DMS 273 treated with DMSO at 0.1 percent for 48 hours (cell line): ENCODE data around the gene HNRNPM.
"Not testable (repeated sequence)": the region's sequence is repeated elsewhere in the genome, so short reads cannot be mapped to it uniquely, and the experiment has no call there.

Source experiments
- DNase-seq: peaks from one replicate; lab custom pipeline; 2025; lab: John Stamatoyannopoulos, UW

Gene HNRNPM, protein sequence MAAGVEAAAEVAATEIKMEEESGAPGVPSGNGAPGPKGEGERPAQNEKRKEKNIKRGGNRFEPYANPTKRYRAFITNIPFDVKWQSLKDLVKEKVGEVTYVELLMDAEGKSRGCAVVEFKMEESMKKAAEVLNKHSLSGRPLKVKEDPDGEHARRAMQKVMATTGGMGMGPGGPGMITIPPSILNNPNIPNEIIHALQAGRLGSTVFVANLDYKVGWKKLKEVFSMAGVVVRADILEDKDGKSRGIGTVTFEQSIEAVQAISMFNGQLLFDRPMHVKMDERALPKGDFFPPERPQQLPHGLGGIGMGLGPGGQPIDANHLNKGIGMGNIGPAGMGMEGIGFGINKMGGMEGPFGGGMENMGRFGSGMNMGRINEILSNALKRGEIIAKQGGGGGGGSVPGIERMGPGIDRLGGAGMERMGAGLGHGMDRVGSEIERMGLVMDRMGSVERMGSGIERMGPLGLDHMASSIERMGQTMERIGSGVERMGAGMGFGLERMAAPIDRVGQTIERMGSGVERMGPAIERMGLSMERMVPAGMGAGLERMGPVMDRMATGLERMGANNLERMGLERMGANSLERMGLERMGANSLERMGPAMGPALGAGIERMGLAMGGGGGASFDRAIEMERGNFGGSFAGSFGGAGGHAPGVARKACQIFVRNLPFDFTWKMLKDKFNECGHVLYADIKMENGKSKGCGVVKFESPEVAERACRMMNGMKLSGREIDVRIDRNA

DNA sequence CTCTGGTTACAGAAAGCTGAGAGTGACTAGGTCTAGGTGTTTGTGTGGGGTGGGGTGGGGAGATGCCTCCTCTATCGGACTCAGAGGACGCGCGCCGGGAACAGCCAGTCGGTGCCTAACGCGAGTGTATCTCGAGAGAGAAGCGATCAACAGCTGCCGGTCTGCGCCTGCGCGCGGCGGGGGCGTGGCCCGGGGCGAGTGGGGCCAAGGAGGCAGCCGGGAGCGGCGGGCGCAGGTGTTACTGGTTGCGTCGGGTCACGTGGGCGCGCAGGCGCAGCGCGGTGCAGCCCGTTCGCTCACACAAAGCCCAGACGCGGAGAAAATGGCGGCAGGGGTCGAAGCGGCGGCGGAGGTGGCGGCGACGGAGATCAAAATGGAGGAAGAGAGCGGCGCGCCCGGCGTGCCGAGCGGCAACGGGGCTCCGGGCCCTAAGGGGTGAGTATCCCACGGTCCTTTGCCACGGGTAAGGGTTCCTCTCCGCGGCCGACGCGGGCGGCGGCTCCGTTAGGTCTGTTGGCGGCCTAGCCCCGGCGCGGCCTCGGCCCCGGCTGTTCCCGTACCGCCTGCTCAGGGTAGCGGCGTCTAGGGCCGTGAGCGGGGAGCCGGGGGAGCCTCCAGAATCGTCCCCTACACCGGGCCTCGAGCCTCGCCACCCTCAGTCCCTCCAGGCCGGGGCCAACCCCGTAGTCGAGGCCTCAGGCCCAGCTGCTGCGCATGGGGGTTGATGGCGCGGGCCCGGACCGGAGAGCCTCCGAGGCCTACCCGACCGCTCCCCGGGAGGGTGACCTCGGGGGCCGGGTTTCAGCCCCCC lies at the start of gene HNRNPM:
Gene HNRNPM, plus strand, starts transcription at position 299 of the 811 bp plus-strand sequence. Its CDS starts 24 bp downstream, at position 323.
- peak; percentile 97 for DNase-seq

DNA sequence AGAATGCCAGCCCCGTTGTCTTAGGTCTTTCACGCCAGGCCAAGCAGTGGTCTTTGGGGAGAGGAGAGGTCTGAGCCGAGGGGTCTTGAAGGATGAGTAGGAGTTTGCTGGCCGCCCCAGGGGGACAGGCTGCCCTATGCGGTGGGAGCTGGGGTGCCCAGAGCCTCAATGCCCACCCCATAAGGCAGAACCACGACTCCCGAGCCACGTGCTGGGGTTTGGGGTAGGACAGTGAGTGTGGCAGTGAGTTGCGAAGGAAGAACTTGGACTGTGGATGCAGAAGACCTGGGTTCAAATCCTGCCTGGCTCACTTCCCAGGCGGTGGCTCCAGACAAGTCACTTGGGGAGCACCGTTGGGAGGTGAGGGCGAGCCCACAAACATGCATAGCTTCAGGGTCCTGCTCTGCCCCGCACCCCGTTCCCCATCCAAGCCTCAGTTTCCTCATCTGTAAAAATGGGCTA lies 49.1 kb upstream of the HNRNPM start:
- no peak for DNase-seq

- no peak for DNase-seq
Observed at GRCh38 chr19:8396185-8396562, 48.6 kb upstream of the HNRNPM start.

- no peak for DNase-seq
Observed at GRCh38 chr19:8396563-8397203, 48.1 kb upstream of the HNRNPM start.

- no peak for DNase-seq
Observed at GRCh38 chr19:8397271-8397670, 47.5 kb upstream of the HNRNPM start.

DNA sequence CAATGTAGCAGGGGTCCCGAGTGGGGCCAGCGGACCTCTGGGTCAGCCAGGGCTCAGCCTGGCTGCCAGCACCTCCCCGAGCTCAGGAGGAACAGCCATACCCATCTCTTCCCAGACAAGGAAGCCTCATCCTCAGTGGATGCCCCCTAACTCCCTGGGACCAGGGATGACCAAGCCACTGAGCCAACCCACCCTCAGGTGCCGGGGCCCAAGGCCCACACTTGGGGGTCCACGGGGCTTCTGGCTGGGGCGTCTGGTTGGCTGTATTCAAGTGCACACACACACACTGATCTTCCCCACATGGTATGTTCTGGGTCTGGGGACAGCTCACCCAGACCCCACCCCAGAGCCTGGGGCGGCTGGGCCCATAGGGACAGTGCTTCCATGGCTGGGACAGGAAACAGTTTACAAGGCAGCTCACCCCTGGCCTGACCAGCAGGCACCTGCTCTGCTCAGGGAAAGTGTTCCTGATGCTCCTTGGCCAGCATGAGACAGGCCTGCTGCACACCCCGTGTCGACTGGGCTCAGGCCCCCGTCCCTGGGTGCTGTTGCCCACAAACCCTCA lies 46.9 kb upstream of the HNRNPM start:
- no peak for DNase-seq

DNA sequence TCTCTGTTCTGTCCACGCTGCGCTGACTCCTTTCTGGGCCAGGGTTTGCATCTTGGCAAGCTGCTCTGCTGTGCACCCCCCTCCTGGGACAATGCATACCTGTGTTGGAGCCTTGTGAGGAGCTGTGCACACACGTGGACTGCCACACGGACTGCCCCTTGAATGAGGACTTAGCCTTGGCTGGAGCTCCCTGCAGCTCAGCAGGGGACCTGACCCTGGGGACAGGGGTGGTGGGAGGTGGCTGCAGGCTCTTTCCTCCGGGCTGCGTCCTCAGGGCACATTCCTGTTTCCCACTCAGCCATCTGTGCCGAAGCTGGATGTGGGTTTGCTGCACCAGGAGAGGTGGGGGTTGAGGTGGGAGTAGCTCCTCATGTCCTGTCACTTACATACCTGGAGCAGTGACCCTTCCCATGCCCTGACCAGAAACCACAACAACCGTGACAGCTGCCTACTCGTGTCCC lies 46.4 kb upstream of the HNRNPM start:
- no peak for DNase-seq

- DNase-seq = no peak
Observed at GRCh38 chr19:8399681-8400188, 45.0 kb upstream of the HNRNPM start.

GRCh38 chr19:8401981-8402411 lies 42.8 kb upstream of the HNRNPM start:
- no peak for DNase-seq

DNA sequence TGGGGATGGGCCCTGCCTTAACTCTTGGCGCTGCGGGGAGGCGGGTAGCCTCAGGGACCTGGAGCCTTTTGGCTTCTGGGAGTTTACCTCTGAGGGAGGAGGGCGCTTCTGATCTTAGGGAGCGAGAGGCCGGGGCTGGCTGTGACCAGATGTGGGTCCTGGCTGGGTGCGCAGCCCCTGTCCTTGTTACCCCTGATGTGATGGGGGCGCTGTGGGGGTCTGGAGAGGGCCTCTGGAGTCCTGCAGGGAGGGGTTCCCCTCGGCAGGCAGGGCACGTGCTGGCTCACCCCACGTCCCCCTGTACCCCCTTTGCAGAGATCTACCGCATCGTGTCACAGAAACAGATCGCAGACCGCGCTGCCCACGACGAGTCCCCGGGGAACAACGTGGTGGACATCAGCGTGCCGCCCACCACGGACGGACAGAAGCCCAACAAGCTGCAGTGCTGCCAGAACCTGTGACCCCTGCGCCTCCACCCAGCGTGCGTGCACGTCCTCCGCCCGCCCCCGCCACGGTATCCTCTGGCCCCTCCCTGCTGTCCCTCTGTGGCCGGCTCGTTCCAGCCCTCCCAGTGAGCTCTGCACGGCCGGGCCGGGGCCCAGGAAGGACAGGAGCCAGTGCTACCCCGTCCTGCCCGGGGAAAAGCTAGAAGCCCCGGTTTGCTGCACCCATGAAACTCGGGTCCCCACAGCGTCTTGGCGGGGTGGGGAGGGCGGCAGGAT lies 41.5 kb upstream of the HNRNPM start:
- DNase-seq = no peak

DNA sequence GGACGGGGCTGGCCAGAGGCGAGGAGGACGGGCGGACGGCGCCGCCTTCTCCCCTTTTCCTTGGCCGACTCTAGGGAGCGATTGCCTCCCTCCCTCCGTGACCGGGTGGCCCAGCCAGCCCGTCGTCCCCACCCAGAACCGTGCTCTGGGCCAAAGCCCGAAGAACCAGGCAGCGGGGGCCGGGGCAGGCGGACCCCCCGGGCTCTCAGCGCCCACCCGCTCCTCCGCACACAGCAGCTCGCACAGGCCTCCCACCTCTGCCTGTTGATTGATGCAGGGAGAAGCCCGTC lies 41.0 kb upstream of the HNRNPM start:
- DNase-seq = no peak

DNA sequence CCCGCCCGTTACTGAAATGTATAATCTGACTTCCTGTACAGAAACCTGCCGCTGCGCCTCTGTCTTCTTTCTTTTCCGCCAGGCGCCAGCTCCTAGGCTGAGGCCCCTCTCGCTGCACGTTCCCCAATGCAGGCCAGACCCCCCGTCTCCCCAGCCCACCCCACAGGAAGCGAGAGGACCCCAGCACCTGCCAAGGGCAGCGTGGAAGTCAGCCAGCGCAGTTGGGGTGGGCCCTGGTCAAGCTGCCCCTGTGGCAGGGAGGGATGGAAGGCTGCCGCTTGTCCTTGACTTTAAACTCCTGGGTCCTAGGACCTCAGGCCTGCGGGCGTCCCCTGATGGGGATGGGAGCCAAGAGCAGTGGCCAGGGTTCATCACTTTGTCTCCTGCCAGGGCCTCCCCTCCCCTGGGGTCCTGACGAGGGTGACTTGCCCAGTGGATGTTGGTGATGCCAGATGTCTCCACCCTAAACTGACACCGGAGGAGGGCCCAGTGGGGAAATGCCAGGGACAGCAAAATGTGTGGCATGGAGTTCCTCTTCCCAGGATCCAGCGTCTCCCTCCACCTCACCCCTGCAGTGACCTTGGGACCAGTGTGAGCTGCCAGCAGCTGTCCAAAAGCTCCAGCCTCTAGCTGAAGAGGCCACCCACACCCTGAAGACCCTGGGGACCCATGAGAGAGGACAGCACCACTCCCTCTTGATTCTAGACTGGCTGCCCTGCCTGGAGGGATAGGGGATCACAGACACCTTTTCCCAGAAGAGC lies 40.2 kb upstream of the HNRNPM start:
- no peak for DNase-seq

- DNase-seq = not testable (repeated sequence)
Observed at GRCh38 chr19:8410718-8411117, 34.1 kb upstream of the HNRNPM start.

DNA sequence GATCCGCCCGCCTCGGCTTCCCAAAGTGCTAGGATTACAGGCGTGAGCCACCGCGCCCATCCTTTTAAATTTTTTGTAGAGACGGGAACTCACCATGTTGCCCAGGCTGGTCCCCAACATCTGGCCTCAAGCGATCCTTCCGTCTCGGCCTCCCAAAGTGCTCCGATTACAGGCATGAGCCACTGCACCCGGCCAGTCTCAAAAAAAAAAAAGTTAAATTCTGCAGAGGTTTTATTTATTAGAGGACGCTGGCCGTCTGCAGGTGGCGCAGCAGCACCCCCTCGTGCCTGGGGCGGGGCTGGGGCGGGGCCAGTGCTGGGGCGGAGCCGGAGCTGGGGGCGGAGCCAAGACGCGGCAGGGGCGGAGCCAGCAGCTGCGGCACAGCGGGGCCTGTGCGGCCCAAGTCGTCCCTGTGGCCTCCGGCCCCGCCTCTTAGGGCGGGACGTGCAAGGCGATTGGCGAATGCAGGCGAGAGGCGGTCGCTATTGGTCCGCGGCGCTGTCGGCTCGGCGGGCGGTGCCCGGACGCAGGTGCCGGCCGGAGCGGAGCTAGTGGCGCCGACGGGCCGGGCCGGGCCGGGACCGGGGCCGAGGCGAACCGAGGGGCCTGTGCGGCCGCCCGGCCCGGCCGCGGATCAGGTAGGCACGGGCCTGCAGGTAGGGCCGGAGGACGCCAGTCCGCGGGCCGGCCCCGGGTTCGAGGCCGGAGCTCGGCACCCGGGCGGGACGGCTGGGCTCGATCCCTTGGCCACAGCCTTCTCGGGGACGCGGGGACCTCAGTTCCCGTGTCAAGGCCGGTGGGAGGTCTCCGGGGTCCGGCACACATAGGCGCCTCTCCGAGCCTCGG lies 31.8 kb upstream of the HNRNPM start, which contains the start of gene MARCHF2:
Gene MARCHF2, plus strand, starts transcription at position 523 of the 846 bp plus-strand sequence. CDS start 8,536 bp downstream, outside the sequence.
- DNase-seq = peak; percentile 90

GRCh38 chr19:8413629-8413995 lies 31.2 kb upstream of the HNRNPM start:
- no peak for DNase-seq

DNA sequence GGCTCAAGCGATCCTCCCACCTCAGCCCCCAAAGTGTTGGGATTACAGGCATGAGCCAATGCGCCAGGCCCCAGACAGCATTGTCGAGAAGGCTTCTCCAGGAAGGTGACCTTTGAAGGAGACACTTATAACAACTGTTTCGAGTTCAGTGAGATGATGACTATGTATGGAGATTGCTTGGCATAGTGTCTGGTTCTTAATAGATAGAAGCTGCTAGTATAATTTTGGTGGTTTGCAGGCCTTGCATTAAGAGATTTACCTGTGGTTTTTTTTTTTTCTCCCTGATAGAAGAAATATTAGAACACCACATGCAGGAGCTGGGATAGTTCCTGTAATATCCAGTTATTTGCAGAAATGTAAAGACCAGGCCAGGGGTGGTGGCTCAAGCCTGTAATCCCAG lies 28.0 kb upstream of the HNRNPM start:
- DNase-seq = no peak

- DNase-seq = no peak
Observed at GRCh38 chr19:8421484-8422461, 23.0 kb upstream of the HNRNPM start.

GRCh38 chr19:8423817-8424223 lies 21.0 kb upstream of the HNRNPM start:
- peak; percentile 25 for DNase-seq
